SK-N-SH treated with all-trans-retinoic acid at 6 μM for 48 hours (cell line): ENCODE results near the gene NCOA6.

Source experiments
- ARNTL ChIP-seq: fragments of 450-650 bp; formaldehyde crosslinking; IDR thresholded peaks from 2 replicates; pipeline ENCODE4 v1.5.0; 2020; ENCODE audit warnings: low read depth, mild to moderate bottlenecking, moderate library complexity, borderline replicate concordance
- ISL1 ChIP-seq: fragments of 250-450 bp; sonication (Bioruptor Pico); IDR thresholded peaks from 2 replicates; pipeline ENCODE4 v2.1.2; 2022; ENCODE audit warnings: mild to moderate bottlenecking, moderate library complexity
- SNAI2 ChIP-seq: fragments of 250-450 bp; sonication (Bioruptor Pico); IDR thresholded peaks from 2 replicates; pipeline ENCODE4 v1.5.0; 2020; ENCODE audit warnings: mild to moderate bottlenecking, moderate library complexity
- TOX ChIP-seq: fragments of 250-450 bp; sonication (Bioruptor Pico); IDR thresholded peaks from 2 replicates; pipeline ENCODE4 v1.8.0; 2021; ENCODE audit warnings: mild to moderate bottlenecking, moderate library complexity, borderline replicate concordance
- ZFP3 ChIP-seq: fragments of 250-450 bp; sonication (Bioruptor Pico); IDR thresholded peaks from 2 replicates; pipeline ENCODE4 v1.5.0; 2020; ENCODE audit warnings: mild to moderate bottlenecking, moderate library complexity
- ZFP30 ChIP-seq: fragments of 450-650 bp; formaldehyde crosslinking; IDR thresholded peaks from 2 replicates; pipeline ENCODE4 v1.5.0; 2022; ENCODE audit warnings: mild to moderate bottlenecking, moderate library complexity
- ZNF70 ChIP-seq: fragments of 450-650 bp; formaldehyde crosslinking; IDR thresholded peaks from 2 replicates; pipeline ENCODE4 v1.5.0; 2020; ENCODE audit warnings: mild to moderate bottlenecking, moderate library complexity

DNA sequence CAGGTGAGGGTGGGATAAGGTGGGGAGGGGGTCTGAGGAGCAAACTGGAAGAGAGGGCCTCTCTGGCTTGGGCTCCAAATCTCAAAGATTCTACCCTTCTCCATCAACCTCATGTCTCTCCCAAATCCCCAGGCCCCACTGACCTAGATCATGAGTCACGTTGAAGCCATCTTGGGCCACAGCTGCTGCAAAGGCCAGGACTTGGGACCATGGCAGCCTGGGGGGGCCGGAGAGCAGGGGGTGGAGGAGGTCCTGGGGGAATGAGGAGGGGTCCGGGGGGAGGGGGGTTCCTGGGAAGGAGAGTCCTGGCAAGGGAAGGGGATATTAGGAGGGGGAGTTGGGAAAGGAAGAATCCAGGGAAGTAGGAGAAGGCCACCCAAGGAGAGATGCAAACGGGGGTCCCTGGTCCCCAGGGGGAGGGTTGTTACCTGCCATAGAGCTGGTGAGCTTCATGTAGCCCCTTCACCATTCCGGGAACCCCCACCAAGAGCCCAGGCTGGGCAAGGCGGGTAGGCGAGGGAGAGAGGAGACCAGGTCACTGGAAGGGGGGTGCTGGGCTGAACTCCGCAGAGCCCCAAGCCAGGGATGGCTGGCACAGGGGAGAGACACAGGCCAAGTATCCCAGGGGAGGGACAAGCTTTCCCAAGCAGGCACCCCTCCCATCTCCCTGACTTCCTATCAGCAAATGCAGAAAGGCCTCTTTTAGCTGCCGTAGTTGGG lies 34.5 kb upstream of the NCOA6 start:
- TF ChIP-seq ZFP30 (no peak), TOX (no peak), ZFP3 (CRISPR knock-in tag) (no peak), ISL1 (no peak), ZNF70 (CRISPR knock-in tag) (no peak), SNAI2 (no peak), ARNTL (CRISPR knock-in tag) (no peak)
